SW480 (cell line): ENCODE results near the gene ZNF559.
"Not testable (repeated sequence)": the region's sequence is repeated elsewhere in the genome, so short reads cannot be mapped to it uniquely, and the experiment has no call there.

Experiments
- DNase-seq: peaks from one replicate; pipeline ENCODE4 v3.0.0-alpha.2; 2016; ENCODE audit warnings: low spot score

The ZNF559 gene

GRCh38 chr19:9323919-9324583 lies at the start of gene ZNF559:
Gene ZNF559 (plus strand): TSS chr19:9324179. CDS start chr19:9338550, 14,371 bp downstream.
- peak; percentile 95 for DNase-seq

DNA sequence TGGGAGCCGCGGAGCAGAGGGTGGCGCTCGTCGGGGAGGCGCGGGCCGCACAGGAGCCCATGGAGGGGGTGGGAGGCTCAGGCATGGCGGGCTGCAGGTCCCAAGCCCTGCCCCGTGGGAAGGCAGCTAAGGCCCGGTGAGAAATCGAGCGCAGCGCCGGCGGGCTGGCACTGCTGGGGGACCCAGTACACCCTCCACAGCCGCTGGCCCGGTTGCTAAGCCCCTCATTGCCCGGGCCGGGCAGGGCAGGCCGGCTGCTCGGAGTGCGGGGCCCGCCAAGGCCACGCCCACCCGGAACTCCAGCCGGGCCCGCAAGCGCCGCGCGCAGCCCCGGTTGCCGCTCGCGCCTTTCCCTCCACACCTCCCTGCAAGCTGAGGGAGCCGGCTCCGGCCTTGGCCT lies 40.5 kb upstream of the ZNF559 start:
- DNase-seq: not testable (repeated sequence)

DNA sequence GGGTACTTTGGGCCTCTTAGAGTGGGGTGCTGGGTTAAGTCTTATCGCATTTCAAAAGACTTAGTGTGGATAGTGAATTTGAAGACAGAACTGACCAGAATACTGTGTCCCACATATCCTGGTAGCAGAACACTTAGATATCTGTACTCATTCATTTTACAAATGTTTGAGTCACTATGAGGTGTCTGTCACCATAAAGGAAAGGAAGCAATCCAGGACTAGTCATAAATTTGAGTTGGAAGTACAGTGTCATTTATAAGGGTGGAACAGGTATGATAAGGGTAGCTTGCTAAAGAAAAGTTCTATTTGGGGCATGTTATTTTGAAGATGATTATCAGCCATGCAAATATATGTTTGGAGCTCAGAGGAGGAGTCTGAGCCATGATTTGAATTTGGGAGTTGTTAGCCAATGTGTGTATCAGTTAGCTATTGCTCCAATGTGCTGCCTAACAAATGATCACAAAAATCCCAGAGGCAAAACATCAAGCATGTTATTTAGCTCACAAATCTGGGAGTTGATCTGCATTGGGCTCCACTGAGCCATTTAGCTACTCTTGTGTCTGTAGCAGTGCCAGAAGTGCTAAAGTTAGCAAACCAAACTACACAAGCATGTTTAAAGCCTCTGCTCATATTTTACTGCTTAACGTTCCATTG lies 34.6 kb upstream of the ZNF559 start:
- no peak for DNase-seq

- DNase-seq: no peak
These were observed 28.5 kb upstream of the ZNF559 start for GRCh38 chr19:9295411-9295849.

DNA sequence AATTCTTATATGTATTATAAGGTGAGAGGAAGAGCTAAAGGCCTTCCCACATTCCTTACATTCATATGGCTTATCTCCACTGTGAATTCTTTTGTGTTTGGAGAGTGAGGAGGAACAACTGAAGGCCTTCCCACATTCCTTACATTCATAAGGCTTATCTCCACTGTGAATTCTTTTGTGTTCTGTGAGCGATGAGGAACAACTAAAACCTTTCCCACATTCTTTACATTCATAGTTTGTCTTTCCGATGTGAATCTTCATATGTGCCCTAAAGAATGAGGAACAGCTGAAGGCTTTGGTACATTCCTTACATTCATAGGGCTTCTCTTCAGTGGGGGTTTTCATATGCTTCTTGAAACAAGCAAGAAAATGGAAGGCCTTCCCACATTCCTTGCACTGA lies 27.6 kb upstream of the ZNF559 start:
- DNase-seq: no peak

DNA sequence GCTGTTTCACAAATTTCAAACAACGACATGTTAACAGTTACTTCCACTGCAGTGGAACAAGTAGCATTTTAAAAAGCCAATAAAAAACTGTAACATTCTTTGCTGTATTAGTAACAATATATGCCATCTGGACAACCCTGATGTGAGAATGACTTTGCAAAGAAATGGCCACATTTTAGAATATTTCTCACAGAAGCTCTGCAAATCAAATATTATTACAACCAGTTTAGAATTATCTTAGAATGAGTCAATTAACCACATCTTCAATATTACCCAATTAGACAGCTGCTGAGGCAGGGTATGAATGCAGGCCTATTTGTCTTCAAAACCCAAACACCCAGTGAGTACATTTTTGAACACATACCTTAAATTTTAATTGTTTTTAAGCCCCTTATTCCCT lies 17.5 kb upstream of the ZNF559 start:
- DNase-seq: no peak

- no peak for DNase-seq
These were observed 15.7 kb upstream of the ZNF559 start for GRCh38 chr19:9308091-9308770.

DNA sequence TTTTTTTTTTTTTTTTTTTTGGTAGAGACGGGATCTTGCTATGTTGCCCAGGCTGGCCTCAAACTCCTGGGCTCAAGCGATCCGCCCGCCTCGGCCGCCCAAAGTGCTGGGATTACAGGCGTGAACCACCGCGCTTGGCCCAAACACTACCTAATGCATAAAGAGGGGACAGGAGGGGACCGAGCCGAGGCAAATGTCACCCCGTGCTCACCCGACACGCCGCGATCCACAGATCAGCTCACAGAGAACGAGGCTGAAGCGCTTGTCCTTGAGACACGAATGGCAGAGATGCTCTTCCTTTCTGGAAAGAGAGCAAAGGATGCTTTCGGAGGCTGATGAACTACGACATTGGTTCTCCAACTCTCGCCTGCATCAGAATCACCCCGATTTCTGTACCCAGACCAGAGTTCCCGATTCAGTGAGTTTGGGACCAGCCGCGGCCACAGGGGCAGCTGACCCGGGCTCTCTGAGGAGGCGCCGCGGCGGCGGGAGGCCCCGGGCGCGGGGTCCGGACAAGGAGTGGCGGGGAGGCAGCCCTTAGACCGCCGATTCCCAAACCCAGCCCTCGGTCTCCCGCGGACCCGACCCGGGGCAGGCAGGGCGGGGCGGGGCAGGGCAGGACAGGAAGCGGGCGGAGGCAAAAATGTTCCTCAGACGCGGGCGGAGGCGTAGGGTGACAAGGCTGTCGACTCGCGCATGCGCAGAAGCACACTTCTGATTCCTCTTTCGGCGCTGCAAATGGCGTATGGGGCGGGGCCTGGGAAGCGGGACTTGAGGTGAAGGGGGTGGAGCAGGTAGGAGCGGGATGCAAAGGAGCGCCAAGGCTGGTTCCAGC lies 14.6 kb upstream of the ZNF559 start, which contains the start of gene ZNF699:
Gene ZNF699 (minus strand): TSS at position 700 of the 835 bp plus-strand sequence. CDS start 4,719 bp downstream, outside the sequence.
- peak; percentile 97 for DNase-seq

- no peak for DNase-seq
These were observed 14.0 kb upstream of the ZNF559 start for GRCh38 chr19:9309974-9310446.

- DNase-seq: no peak
These were observed 10.2 kb upstream of the ZNF559 start for GRCh38 chr19:9313756-9314155.

- DNase-seq: no peak
These were observed 2.6 kb upstream of the ZNF559 start for GRCh38 chr19:9321338-9321737.

DNA sequence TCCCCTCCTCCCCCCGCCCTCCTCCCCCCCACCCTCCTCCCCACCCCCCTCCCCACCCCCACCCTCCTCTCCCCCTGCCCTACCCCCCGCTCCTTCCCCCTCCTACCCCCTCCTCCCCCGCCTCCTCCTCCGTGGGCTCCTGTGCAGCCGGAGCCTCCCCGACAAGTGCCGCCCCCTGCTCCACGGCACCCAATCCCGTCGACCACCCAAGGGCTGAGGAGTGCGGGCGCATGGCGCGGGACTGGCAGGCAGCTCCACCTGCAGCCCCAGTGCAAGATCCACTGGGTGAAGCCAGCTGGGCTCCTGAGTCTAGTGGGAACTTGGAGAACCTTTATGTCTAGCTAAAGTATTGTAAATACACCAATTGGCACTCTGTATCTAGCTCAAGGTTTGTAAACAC lies 2.2 kb upstream of the ZNF559 start:
- DNase-seq: not testable (repeated sequence)

DNA sequence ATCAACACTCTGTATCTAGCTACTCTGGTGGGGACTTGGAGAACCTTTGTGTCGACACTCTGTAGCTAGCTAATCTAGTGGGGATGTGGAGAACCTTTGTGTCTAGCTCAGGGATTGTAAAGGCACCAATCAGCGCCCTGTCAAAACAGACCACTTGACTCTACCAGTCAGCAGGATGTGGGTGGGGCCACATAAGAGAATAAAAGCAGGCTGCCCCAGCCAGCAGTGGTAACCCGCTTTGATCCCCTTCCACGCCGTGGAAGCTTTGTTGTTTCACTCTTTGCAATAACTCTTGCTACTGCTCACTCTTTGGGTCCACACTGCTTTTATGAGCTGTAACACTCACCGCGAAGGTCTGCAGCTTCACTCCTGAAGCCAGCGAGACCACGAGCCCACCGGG lies 1.8 kb upstream of the ZNF559 start:
- DNase-seq: not testable (repeated sequence)

GRCh38 chr19:9323557-9323918 lies 441 bp upstream of the ZNF559 start:
- peak; percentile 87 for DNase-seq

DNA sequence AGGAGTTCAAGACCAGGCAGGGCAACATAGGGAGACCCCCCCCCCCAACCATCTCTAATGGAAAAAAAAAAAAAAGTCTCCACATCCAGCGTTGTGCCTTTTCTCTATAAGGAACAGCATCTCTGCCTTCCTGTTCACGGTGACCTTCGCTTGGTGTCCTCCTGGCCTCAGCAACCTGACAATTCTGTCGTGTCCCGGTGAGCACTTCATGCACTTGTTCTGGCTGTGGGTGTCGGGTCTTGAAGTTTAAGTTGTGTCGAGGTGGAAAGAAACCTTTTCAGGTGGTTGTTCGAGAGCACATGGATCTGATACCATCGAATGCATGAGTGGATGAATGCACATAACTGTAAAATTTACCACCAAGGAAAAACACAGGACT lies 594 bp downstream of the ZNF559 start:
- no peak for DNase-seq

DNA sequence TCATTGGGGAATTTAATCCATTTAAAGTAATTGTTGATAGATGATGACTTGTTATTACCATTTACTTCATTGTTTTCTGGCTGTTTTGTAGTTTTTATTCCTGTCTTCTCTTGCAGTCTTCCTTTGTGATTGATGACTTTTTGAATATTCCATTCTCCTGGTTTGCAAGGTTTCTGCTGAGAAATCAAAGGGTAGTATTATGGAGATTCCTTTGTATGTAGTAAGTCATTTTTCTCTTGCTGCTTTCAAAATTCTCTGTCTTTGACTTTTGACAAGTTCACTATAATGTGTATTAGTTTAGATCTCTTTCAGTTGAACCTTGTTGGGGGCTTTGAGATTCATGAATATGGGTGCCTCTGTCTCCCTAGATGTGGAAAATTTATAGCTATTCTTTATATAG lies 6.0 kb downstream of the ZNF559 start:
- DNase-seq: no peak

GRCh38 chr19:9342610-9343304 lies 18.8 kb downstream of the ZNF559 start:
- DNase-seq: no peak

DNA sequence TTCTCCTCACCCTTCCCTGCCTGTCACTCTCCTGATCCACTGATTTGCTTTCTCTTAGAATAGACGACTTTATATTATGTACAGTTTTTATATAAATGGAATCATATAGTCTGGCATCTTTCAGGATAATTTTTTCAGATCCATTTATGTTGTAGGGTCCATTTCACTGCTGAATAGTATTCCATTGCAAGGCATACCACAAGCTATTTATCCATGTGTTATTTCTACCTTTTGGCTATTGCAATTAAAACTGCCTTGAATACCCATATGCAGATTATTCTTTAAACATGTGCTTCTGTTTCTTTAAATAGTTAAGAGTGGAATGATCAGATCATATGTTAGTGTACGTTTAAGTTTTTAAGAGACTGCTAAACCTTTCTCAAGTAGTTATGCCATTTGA lies 21.0 kb downstream of the ZNF559 start:
- DNase-seq: no peak

- no peak for DNase-seq
These were observed 24.3 kb downstream of the ZNF559 start for GRCh38 chr19:9348253-9348652.

DNA sequence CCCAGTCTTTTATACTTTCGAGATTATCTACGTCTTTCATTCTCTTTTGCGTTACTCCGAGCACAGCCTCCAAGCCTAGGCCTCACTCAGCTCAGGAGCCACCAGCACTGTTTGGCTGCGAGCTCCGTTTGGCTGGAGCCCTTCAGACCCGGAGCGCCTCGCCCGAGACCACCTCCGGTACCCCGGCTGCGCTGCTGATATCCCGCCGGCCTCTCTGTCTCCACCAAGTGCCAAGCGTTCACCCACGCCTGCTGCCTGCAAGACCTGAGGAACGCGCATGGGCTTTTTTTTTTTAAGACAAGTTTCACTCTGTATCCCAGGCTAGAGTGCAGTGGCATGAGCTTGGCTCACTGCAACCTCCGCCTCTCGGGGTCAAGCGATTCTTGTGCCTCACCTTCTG lies 24.7 kb downstream of the ZNF559 start:
- no peak for DNase-seq

GRCh38 chr19:9352505-9352904 lies 28.5 kb downstream of the ZNF559 start:
- DNase-seq: no peak

DNA sequence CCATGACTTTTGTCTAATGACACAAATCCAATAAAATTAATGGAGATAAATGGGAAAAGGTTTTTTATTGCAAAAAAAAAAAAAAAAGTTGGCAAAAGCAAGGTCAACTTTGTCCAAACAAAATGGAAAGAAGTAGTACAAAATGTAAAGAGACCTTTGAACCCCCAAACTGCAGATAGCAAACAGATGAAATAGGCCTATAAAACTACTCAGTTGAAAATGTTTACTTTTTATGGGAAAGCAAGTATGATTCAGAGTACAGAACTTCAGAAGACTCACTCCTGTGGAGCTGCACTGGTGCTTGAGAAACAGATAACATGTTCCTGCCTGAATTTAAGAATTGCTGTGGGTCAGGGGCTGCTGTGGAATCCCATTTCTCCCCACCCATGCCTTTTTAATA lies 29.0 kb downstream of the ZNF559 start:
- no peak for DNase-seq
